Parathyroid adenoma (tissue), 2 donors: Measurements from ENCODE around the gene L1TD1.
"Not testable (repeated sequence)": the region's sequence is repeated elsewhere in the genome, so short reads cannot be mapped to it uniquely, and the experiment has no call there.

ENCODE experiments used
- H2AFZ ChIP-seq: fragments of 300-600 bp; sonication (generic); one replicate; pipeline ENCODE4 v1.7.0; 2017; ENCODE audit warnings: antibody characterized with exemption, mild to moderate bottlenecking
- H3K27ac ChIP-seq: fragments of 300-600 bp; sonication (generic); one replicate; pipeline ENCODE4 v1.7.0; 2017
- H3K27me3 ChIP-seq: fragments of 300-600 bp; sonication (generic); one replicate; pipeline ENCODE4 v1.7.0; 2017; ENCODE audit warnings: low read length; ENCODE audit not compliant: control insufficient read depth, insufficient read depth
- H3K36me3 ChIP-seq: fragments of 300-600 bp; sonication (generic); one replicate; pipeline ENCODE4 v1.7.0; 2017; ENCODE audit warnings: low read length; ENCODE audit not compliant: control insufficient read depth, insufficient read depth
- H3K4me1 ChIP-seq: fragments of 300-600 bp; sonication (generic); one replicate; pipeline ENCODE4 v1.7.0; 2017; ENCODE audit warnings: control low read depth
- H3K4me2 ChIP-seq: fragments of 300-600 bp; sonication (generic); one replicate; pipeline ENCODE4 v1.7.0; 2017; ENCODE audit warnings: low read length
- H3K4me3 ChIP-seq: fragments of 300-600 bp; sonication (generic); one replicate; pipeline ENCODE4 v1.7.0; 2017; ENCODE audit warnings: low read depth, low read length
- H3K79me2 ChIP-seq: fragments of 300-600 bp; sonication (generic); one replicate; pipeline ENCODE4 v1.7.0; 2017; ENCODE audit warnings: control low read depth
- H3K9ac ChIP-seq: fragments of 300-600 bp; sonication (generic); one replicate; pipeline ENCODE4 v1.7.0; 2017; ENCODE audit warnings: mild to moderate bottlenecking
- H3K9me3 ChIP-seq: fragments of 300-600 bp; sonication (generic); one replicate; pipeline ENCODE4 v1.7.0; 2017; ENCODE audit warnings: low read length; ENCODE audit not compliant: control insufficient read depth
- TF ChIP-seq, protein P1 (sequence below): fragments of 300-600 bp; sonication (generic); IDR thresholded peaks from one replicate; pipeline ENCODE4 v1.7.0; 2017; ENCODE audit warnings: antibody characterized with exemption, mild to moderate bottlenecking
- donor health status: primary hyperparathyroidism.

L1TD1 gene

DNA sequence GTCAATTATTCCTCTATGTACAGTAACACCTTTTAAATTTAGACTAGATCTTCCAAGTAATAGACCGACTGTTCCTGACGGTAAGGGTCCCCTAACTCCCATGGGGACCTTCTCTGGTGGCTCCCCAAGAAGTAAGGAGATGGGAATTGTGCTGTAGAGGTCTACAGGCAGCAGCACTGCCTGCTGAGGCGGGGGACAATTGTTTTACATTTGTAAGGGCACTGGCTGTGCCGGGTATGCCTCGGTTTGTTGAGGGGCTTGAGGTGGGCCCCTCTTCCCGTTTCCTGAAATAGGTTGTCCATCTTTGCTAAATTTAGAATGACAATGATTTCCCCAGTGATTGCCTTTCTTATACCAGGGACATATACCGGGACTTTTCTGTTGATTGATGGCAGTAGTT is 13.1 kb upstream of the L1TD1 start:
- H3K27me3 ChIP-seq = no peaks in the 10 kb centered on the region
- H3K36me3 ChIP-seq = no peaks in the 10 kb centered on the region

DNA sequence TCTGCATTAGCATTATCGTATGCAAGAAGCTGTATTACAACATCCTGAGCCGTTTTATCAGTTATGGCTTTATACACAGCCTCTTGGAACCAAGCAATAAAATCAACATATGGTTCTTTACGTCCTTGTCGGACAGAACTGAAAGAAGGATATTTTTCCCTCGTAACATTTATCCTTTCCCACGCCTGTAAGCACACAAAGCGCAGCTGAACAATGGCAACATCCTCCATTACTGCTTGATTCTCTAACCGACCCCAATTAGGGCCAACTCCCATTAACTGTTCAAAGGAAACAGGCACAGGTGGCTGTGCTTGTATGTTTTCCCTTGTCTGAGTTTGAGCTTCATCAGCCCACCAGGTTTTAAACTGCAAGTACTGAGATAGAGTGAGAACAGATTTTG is 12.5 kb upstream of the L1TD1 start:
- not testable (repeated sequence) for H2AFZ ChIP-seq, H3K79me2 ChIP-seq, H3K9ac ChIP-seq, H3K9me3 ChIP-seq, H3K36me3 ChIP-seq, H3K4me3 ChIP-seq, H3K4me2 ChIP-seq, H3K27me3 ChIP-seq, H3K4me1 ChIP-seq, H3K27ac ChIP-seq

More for the DNA sequence above, 13.1 kb upstream of the L1TD1 start:
- H3K9ac ChIP-seq = no peak overlapping the region
- no peaks in the 10 kb centered on the region for H3K4me1 ChIP-seq
- no peak overlapping the region for H3K27ac ChIP-seq
- no peak overlapping the region for H3K4me2 ChIP-seq
- TF ChIP-seq, protein P1, sequence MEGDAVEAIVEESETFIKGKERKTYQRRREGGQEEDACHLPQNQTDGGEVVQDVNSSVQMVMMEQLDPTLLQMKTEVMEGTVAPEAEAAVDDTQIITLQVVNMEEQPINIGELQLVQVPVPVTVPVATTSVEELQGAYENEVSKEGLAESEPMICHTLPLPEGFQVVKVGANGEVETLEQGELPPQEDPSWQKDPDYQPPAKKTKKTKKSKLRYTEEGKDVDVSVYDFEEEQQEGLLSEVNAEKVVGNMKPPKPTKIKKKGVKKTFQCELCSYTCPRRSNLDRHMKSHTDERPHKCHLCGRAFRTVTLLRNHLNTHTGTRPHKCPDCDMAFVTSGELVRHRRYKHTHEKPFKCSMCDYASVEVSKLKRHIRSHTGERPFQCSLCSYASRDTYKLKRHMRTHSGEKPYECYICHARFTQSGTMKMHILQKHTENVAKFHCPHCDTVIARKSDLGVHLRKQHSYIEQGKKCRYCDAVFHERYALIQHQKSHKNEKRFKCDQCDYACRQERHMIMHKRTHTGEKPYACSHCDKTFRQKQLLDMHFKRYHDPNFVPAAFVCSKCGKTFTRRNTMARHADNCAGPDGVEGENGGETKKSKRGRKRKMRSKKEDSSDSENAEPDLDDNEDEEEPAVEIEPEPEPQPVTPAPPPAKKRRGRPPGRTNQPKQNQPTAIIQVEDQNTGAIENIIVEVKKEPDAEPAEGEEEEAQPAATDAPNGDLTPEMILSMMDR = no peak
- H3K79me2 ChIP-seq = no peaks in the 10 kb centered on the region
- H2AFZ ChIP-seq = no peak overlapping the region
- no peaks in the 10 kb centered on the region for H3K9me3 ChIP-seq
- no peak overlapping the region for H3K4me3 ChIP-seq

DNA sequence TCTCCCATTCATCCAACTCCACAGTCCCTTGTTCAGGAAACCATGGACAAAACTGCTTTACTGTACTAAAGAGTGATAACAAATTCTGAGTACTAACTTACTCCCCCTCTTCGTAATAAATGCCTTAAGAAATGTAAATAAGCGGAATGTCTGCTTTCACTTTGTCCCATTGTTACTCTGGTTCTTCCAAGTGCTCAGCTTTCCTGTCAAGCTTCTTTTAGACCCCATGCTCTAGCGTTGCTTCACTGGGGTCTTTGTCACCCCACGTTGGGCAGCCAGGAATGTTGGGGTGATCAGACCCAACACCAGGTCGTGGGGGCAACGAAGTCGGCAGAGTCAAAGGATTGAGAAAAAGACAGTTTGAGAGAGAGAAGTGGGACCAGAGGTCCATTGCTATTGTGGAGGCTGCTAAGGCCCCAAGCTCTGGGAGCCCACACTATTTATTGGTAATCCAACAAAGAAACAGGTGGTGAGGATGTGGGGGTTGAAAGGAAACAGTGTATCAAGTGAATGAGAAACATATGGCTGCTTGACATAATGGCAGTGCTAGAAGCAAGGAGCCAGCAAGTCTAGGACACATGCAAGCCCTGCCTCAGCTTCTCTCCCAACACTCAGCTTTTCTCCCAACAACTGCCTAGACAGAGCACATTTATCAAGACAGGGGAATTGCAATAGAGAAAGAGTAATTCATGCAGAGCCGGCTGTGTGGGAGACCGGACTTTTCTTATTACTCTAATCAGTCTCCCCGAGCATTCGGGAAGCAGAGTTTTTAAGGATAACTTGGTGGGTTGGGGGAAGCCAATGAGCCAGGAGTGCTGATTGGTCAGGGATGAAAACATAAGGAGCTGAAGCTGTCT is 11.3 kb upstream of the L1TD1 start:
- H3K4me3 ChIP-seq, H3K9me3 ChIP-seq, H2AFZ ChIP-seq, H3K27ac ChIP-seq, H3K4me1 ChIP-seq, H3K4me2 ChIP-seq, H3K79me2 ChIP-seq, H3K36me3 ChIP-seq, H3K9ac ChIP-seq, H3K27me3 ChIP-seq: not testable (repeated sequence)

DNA sequence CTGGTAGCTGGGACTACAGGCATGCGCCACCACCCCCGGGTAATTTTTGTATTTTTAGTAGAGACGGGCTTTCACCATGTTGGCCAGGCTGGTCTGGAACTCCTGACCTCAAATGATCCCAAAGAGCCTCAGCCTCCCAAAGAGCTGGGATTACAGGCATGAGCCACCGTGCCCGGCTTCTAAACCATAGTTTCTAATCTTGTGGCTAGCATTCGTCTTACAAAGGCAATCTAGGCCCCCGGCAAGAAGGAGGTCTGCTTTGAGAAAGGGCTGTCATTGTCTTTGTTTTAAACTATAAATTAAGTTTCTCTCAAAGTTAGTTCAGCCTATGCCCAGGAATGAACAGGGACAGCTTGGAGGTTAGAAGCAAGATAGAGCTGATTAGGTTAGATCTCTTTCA is 10.3 kb upstream of the L1TD1 start:
- Histone ChIP-seq H2AFZ (no peak overlapping the region), H3K27me3 (no peaks in the 10 kb centered on the region), H3K27ac (no peak overlapping the region), H3K9ac (no peak overlapping the region), H3K4me1 (no peaks in the 10 kb centered on the region), H3K4me3 (no peak overlapping the region), H3K9me3 (no peaks in the 10 kb centered on the region), H3K36me3 (no peaks in the 10 kb centered on the region), H3K4me2 (no peak overlapping the region), H3K79me2 (no peaks in the 10 kb centered on the region)
- TF ChIP-seq, protein P1 = no peak

DNA sequence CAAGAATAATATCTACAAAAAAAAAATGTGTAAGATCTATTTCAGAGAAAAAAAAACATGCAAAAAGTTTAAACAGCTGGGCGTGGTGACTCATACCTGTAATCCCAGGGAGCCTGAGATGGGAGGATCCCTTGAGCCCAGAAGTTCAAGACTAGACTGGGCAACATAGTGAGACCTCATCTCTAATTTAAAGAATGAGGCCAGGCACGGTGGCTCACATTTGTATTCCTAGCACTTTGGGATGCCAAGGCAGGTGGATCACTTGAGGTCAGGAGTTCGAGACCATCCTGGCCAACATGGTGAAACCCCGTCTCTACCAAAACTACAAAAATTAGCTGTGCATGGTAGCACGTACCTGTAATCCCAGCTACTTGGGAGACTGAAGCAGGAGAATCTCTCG is 9.4 kb upstream of the L1TD1 start:
- not testable (repeated sequence) for H2AFZ ChIP-seq, H3K27ac ChIP-seq, H3K9me3 ChIP-seq, H3K4me3 ChIP-seq, H3K27me3 ChIP-seq, H3K4me2 ChIP-seq, H3K4me1 ChIP-seq, H3K36me3 ChIP-seq, H3K79me2 ChIP-seq, H3K9ac ChIP-seq

DNA sequence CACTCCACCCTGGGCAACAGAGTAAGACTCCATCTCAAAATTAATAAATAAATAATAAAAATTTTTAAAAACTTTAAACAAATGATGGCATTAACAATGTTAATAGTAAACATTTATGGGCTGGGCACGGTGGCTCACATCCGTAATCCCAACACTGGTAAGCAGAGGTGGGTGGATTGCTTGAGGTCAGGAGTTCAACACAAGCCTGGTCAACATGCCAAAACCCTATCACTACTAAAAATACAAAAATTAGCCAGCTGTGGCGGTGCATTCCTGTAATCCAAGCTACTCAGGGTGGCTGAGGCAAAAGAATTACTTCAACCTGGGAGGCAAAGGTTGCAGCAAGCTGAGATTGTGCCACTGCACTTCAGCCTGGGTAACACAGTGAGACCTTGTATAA is 9.0 kb upstream of the L1TD1 start:
- no peak overlapping the region for H3K27ac ChIP-seq
- H3K4me3 ChIP-seq = no peak overlapping the region
- H3K4me2 ChIP-seq = no peak overlapping the region
- H3K9me3 ChIP-seq = no peaks in the 10 kb centered on the region
- H3K36me3 ChIP-seq = no peaks in the 10 kb centered on the region
- no peak overlapping the region for H3K9ac ChIP-seq
- H3K79me2 ChIP-seq = no peaks in the 10 kb centered on the region
- no peaks in the 10 kb centered on the region for H3K27me3 ChIP-seq
- no peaks in the 10 kb centered on the region for H3K4me1 ChIP-seq
- H2AFZ ChIP-seq = no peak overlapping the region
- TF ChIP-seq, protein P1 = no peak
